ENCODE measurements around the gene SELPLG. TPM values are rescaled to one million over a fixed set of nuclear protein-coding genes. Genes with fewer than 3 reads are reported as not detected.

SELPLG gene
- total RNA-seq, 1 donor from 2014 or later, result 5.8 TPM

DNA sequence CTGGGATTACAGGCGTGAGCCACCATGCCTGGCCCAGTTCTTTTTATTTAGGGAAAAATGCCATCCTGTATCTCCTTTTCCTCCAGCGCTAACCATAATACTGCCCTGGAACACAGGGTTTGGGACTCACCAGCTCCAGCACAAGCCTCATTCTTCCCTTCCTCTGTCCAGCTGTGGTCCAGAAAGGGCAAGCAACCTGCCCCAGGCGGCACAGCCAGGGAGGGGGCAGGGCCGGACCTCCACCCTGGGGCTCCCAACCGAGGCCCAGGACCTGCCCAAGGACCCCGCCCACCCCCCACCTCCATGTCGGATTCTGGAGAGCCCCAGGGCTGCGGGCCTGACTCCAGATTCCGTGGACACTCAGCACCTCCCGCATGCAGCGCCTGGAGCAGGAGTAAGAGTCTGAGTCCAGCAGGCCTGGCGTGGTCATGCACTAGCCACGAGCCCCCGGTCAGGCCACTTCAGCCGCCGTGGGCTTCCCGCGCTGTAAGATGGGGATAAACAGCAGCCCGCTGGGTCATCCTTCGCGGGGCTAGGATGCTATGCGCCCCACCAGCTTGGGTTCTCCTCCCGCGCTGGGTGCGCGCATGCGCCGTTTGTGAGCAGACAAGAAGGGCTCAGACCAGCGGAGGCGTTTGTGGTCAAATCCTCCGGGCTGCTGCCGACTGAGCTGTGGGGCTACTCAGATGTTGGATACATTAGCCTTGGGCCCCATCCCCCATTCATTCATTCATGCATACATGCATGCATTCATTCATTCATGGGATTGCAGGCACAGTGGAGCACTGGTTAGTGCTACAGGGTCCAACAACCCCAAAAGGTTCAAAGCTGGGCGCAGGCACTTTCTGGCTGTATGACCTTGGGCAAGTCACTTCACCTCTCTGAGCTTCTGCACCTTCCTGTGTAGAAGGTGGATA is 52.1 kb downstream of the SELPLG start:
- no peak overlapping the region for H3K4me2 ChIP-seq (ENCODE audit: low read length)
- FAIRE-seq, result no peak
- H3K27ac Mint-ChIP-seq (ENCODE audit: unreplicated experiment), result no peak overlapping the region
- no peak overlapping the region for H3K27ac ChIP-seq (ENCODE audit: low read depth, low read length)
- no peaks in the 10 kb centered on the region for H3K36me3 Mint-ChIP-seq (ENCODE audit: low read depth, unreplicated experiment)
- no peaks in the 10 kb centered on the region for H3K36me3 ChIP-seq (ENCODE audit: insufficient read depth, low read length)
- TF ChIP-seq CTCF (IDR thresholded peaks at IDR 0.05; ENCODE audit: insufficient read depth, low read depth, low read length) (no peak), EZH2 (IDR thresholded peaks at IDR 0.05; ENCODE audit: insufficient read depth, low read length) (no peak)
- H3K27me3 ChIP-seq (ENCODE audit: insufficient read depth, low read length), result no peaks in the 10 kb centered on the region
- peaks cover 3% of the 10 kb centered on the region for H3K9me3 Mint-ChIP-seq (ENCODE audit: unreplicated experiment)
- peaks cover 33% of the 10 kb centered on the region for H3K4me1 Mint-ChIP-seq (ENCODE audit: low read depth, unreplicated experiment)
- no peak for DNase-seq (ENCODE audit: low read depth)
- no peak overlapping the region for H3K4me3 ChIP-seq (ENCODE audit: insufficient read depth, low read depth, low read length)
- peaks cover 5% of the 10 kb centered on the region for H3K4me1 ChIP-seq (ENCODE audit: insufficient read depth, low read length)
- no peak overlapping the region for H3K4me3 Mint-ChIP-seq (ENCODE audit: unreplicated experiment)
- no peaks in the 10 kb centered on the region for H3K79me2 ChIP-seq (ENCODE audit: insufficient read depth, low read length)
- no peaks in the 10 kb centered on the region for H3K9me3 ChIP-seq (ENCODE audit: insufficient read depth, low read depth, low read length)
- H3K9ac ChIP-seq (ENCODE audit: low read length), result no peak overlapping the region
- no peaks in the 10 kb centered on the region for H4K20me1 ChIP-seq (ENCODE audit: insufficient read depth, low read length)
- no peak overlapping the region for H2AFZ ChIP-seq (ENCODE audit: low read depth, low read length)
- no peaks in the 10 kb centered on the region for H3K27me3 Mint-ChIP-seq (ENCODE audit: low read depth, unreplicated experiment)

GRCh38 chr12:108580531-108580930 is 53.2 kb downstream of the SELPLG start:
- Mint-ChIP-seq H3K36me3 (ENCODE audit: low read depth, unreplicated experiment) (no peaks in the 10 kb centered on the region), H3K27me3 (ENCODE audit: low read depth, unreplicated experiment) (no peaks in the 10 kb centered on the region), H3K9me3 (ENCODE audit: unreplicated experiment) (peaks cover 3% of the 10 kb centered on the region), H3K27ac (ENCODE audit: unreplicated experiment) (peak overlapping the region; percentile 1), H3K4me3 (ENCODE audit: unreplicated experiment) (no peak overlapping the region), H3K4me1 (ENCODE audit: low read depth, unreplicated experiment) (peaks cover 37% of the 10 kb centered on the region)
- H3K9me3 ChIP-seq (ENCODE audit: insufficient read depth, low read depth, low read length), result no peaks in the 10 kb centered on the region
- H4K20me1 ChIP-seq (ENCODE audit: insufficient read depth, low read length), result no peaks in the 10 kb centered on the region
- H3K27me3 ChIP-seq (ENCODE audit: insufficient read depth, low read length), result no peaks in the 10 kb centered on the region
- no peak overlapping the region for H2AFZ ChIP-seq (ENCODE audit: low read depth, low read length)
- FAIRE-seq (no peak), DNase-seq (ENCODE audit: low read depth) (no peak)
- no peak overlapping the region for H3K9ac ChIP-seq (ENCODE audit: low read length)
- H3K79me2 ChIP-seq (ENCODE audit: insufficient read depth, low read length), result no peaks in the 10 kb centered on the region
- H3K4me2 ChIP-seq (ENCODE audit: low read length), result no peak overlapping the region
- no peak for TF ChIP-seq EZH2 (IDR thresholded peaks at IDR 0.05; ENCODE audit: insufficient read depth, low read length)
- no peak for TF ChIP-seq CTCF (IDR thresholded peaks at IDR 0.05; ENCODE audit: insufficient read depth, low read depth, low read length)
- H3K4me1 ChIP-seq (ENCODE audit: insufficient read depth, low read length), result peaks cover 5% of the 10 kb centered on the region
- H3K36me3 ChIP-seq (ENCODE audit: insufficient read depth, low read length), result no peaks in the 10 kb centered on the region
- no peak overlapping the region for H3K27ac ChIP-seq (ENCODE audit: low read depth, low read length)
- H3K4me3 ChIP-seq (ENCODE audit: insufficient read depth, low read depth, low read length), result no peak overlapping the region

- no peak overlapping the region for H3K4me3 Mint-ChIP-seq (ENCODE audit: unreplicated experiment)
Observed at GRCh38 chr12:108578813-108579212, 54.9 kb downstream of the SELPLG start.

More at GRCh38 chr12:108578813-108579212, 54.9 kb downstream of the SELPLG start:
- Histone ChIP-seq H3K4me2 (ENCODE audit: low read length) (no peak overlapping the region), H3K27ac (ENCODE audit: low read depth, low read length) (no peak overlapping the region), H3K9ac (ENCODE audit: low read length) (no peak overlapping the region), H3K4me1 (ENCODE audit: insufficient read depth, low read length) (peaks cover 5% of the 10 kb centered on the region), H3K79me2 (ENCODE audit: insufficient read depth, low read length) (no peaks in the 10 kb centered on the region), H3K36me3 (ENCODE audit: insufficient read depth, low read length) (no peaks in the 10 kb centered on the region), H2AFZ (ENCODE audit: low read depth, low read length) (no peak overlapping the region), H3K4me3 (ENCODE audit: insufficient read depth, low read depth, low read length) (no peak overlapping the region), H4K20me1 (ENCODE audit: insufficient read depth, low read length) (no peaks in the 10 kb centered on the region), H3K27me3 (ENCODE audit: insufficient read depth, low read length) (no peaks in the 10 kb centered on the region), H3K9me3 (ENCODE audit: insufficient read depth, low read depth, low read length) (no peaks in the 10 kb centered on the region)
- Mint-ChIP-seq H3K4me1 (ENCODE audit: low read depth, unreplicated experiment) (peaks cover 35% of the 10 kb centered on the region), H3K36me3 (ENCODE audit: low read depth, unreplicated experiment) (peaks cover 2% of the 10 kb centered on the region), H3K27ac (ENCODE audit: unreplicated experiment) (no peak overlapping the region), H3K27me3 (ENCODE audit: low read depth, unreplicated experiment) (no peaks in the 10 kb centered on the region), H3K9me3 (ENCODE audit: unreplicated experiment) (peaks cover 6% of the 10 kb centered on the region)
- DNase-seq (ENCODE audit: low read depth) (no peak), FAIRE-seq (no peak)
- TF ChIP-seq EZH2 (IDR thresholded peaks at IDR 0.05; ENCODE audit: insufficient read depth, low read length), result no peak
- TF ChIP-seq CTCF (IDR thresholded peaks at IDR 0.05; ENCODE audit: insufficient read depth, low read depth, low read length), result no peak

Measured in astrocyte (in vitro differentiated cells and primary cell).